PFSK-1 (cell line): ENCODE data around the gene EED.

Experiments
- FOXP2 ChIP-seq: optimal IDR thresholded peaks from 2 replicates; pipeline ENCODE3; 2011; ENCODE audit warnings: borderline replicate concordance, control low read depth, inconsistent platforms; ENCODE audit not compliant: insufficient read depth; ENCODE audit errors: extremely low read length, extremely low read depth
- POLR2AphosphoS5 ChIP-seq: IDR thresholded peaks from 2 replicates; pipeline ENCODE4 v1.6.1; 2012; ENCODE audit warnings: low read depth, mild to moderate bottlenecking, control low read depth, low read length, moderate library complexity
- SIN3A ChIP-seq: IDR thresholded peaks from 2 replicates; pipeline ENCODE4 v1.6.1; 2012; ENCODE audit warnings: mild to moderate bottlenecking, low read length, moderate library complexity, borderline replicate concordance; ENCODE audit not compliant: insufficient read depth
- TAF1 ChIP-seq: IDR thresholded peaks from 2 replicates; pipeline ENCODE4 v1.6.1; 2012; ENCODE audit warnings: low read length, control low read depth, borderline replicate concordance; ENCODE audit not compliant: insufficient read depth
- TF ChIP-seq, protein P1 (sequence below), 2 experiments: IDR thresholded peaks; 2 replicates each; pipeline versions ENCODE4 v1.6.1 to v1.8.0; 2011 to 2012; ENCODE audit warnings: low read depth in 2 of 2, low read length in 2 of 2, control low read depth in 1 of 2, inconsistent platforms in 1 of 2, mild to moderate bottlenecking in 1 of 2, moderate library complexity in 1 of 2; ENCODE audit not compliant: insufficient read depth in 1 of 2

- TF ChIP-seq, protein P1, sequence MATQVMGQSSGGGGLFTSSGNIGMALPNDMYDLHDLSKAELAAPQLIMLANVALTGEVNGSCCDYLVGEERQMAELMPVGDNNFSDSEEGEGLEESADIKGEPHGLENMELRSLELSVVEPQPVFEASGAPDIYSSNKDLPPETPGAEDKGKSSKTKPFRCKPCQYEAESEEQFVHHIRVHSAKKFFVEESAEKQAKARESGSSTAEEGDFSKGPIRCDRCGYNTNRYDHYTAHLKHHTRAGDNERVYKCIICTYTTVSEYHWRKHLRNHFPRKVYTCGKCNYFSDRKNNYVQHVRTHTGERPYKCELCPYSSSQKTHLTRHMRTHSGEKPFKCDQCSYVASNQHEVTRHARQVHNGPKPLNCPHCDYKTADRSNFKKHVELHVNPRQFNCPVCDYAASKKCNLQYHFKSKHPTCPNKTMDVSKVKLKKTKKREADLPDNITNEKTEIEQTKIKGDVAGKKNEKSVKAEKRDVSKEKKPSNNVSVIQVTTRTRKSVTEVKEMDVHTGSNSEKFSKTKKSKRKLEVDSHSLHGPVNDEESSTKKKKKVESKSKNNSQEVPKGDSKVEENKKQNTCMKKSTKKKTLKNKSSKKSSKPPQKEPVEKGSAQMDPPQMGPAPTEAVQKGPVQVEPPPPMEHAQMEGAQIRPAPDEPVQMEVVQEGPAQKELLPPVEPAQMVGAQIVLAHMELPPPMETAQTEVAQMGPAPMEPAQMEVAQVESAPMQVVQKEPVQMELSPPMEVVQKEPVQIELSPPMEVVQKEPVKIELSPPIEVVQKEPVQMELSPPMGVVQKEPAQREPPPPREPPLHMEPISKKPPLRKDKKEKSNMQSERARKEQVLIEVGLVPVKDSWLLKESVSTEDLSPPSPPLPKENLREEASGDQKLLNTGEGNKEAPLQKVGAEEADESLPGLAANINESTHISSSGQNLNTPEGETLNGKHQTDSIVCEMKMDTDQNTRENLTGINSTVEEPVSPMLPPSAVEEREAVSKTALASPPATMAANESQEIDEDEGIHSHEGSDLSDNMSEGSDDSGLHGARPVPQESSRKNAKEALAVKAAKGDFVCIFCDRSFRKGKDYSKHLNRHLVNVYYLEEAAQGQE (IDR thresholded peaks at IDR 0.05; ENCODE audit: insufficient read depth in 1 of 2, low read depth in 2 of 2, low read length in 2 of 2) = no peak
- TF ChIP-seq TAF1 = no peak
- TF ChIP-seq POLR2AphosphoS5 = no peak
- no peak for TF ChIP-seq SIN3A
- TF ChIP-seq FOXP2 = no peak
Measured at GRCh38 chr11:86220653-86221052, 23.9 kb upstream of the EED start.
